H9 (cell line): ENCODE measurements around the gene ADAMTSL5. TPM values are rescaled to one million over a fixed set of nuclear protein-coding genes. Genes with fewer than 3 reads are reported as not detected.

Source experiments
- DNase-seq: peaks from one replicate; pipeline ENCODE4 v3.0.0-alpha.2; 2017
- H2AFZ ChIP-seq: one replicate; pipeline ENCODE4 v1.6.1; 2013; ENCODE audit warnings: mild to moderate bottlenecking, low read length, control low read depth, moderate library complexity
- H2AK5ac ChIP-seq: 2 replicates; pipeline ENCODE4 v1.6.1; 2013; ENCODE audit warnings: low read length, control low read depth, mixed read lengths; ENCODE audit not compliant: insufficient read length
- H2BK120ac ChIP-seq: one replicate; pipeline ENCODE4 v1.6.1; 2013; ENCODE audit warnings: low read depth, mild to moderate bottlenecking, low read length, control low read depth, inconsistent platforms; ENCODE audit not compliant: poor library complexity, severe bottlenecking
- H2BK12ac ChIP-seq: 2 replicates; pipeline ENCODE4 v1.6.1; 2013; ENCODE audit warnings: low read length, control low read depth, mixed read lengths, low read depth; ENCODE audit not compliant: insufficient read length
- H2BK15ac ChIP-seq: 2 replicates; pipeline ENCODE4 v1.6.1; 2013; ENCODE audit warnings: low read depth, low read length, control low read depth
- H2BK20ac ChIP-seq: one replicate; pipeline ENCODE4 v1.6.1; 2013; ENCODE audit warnings: low read depth, mild to moderate bottlenecking, low read length, control low read depth, inconsistent platforms; ENCODE audit not compliant: poor library complexity, severe bottlenecking
- H2BK5ac ChIP-seq: 2 replicates; pipeline ENCODE4 v1.6.1; 2013; ENCODE audit warnings: low read length, control low read depth, mixed read lengths; ENCODE audit not compliant: insufficient read length
- H3K14ac ChIP-seq: 2 replicates; pipeline ENCODE4 v1.6.1; 2013; ENCODE audit warnings: low read length, control low read depth; ENCODE audit not compliant: insufficient read depth
- H3K18ac ChIP-seq: 2 replicates; pipeline ENCODE4 v1.6.1; 2013; ENCODE audit warnings: low read depth, mild to moderate bottlenecking, mixed read lengths, low read length, control low read depth; ENCODE audit not compliant: insufficient read length
- H3K23ac ChIP-seq: 2 replicates; pipeline ENCODE4 v1.6.1; 2013; ENCODE audit warnings: low read length, control low read depth, mixed read lengths, low read depth; ENCODE audit not compliant: insufficient read length
- H3K23me2 ChIP-seq: 2 replicates; pipeline ENCODE4 v1.6.1; 2013; ENCODE audit warnings: low read depth, mild to moderate bottlenecking, mixed read lengths, low read length, control low read depth; ENCODE audit not compliant: insufficient read length, poor library complexity, severe bottlenecking
- H3K27ac ChIP-seq: 2 replicates; pipeline ENCODE4 v1.5.1; 2013; ENCODE audit warnings: low read length, control low read depth, mixed read lengths, low read depth; ENCODE audit not compliant: insufficient read length
- H3K27me3 ChIP-seq: 2 replicates; pipeline ENCODE4 v1.6.1; 2013; ENCODE audit warnings: low read length, control low read depth, inconsistent platforms; ENCODE audit not compliant: insufficient read depth
- H3K4ac ChIP-seq: 2 replicates; pipeline ENCODE4 v1.6.1; 2013; ENCODE audit warnings: low read depth, mild to moderate bottlenecking, control low read depth, inconsistent platforms, low read length, moderate library complexity
- H3K4me1 ChIP-seq: 2 replicates; pipeline ENCODE4 v1.6.1; 2013; ENCODE audit warnings: low read length, control low read depth, inconsistent platforms; ENCODE audit not compliant: insufficient read depth
- H3K4me2 ChIP-seq: 2 replicates; pipeline ENCODE4 v1.6.1; 2013; ENCODE audit warnings: low read length, control low read depth, mixed read lengths; ENCODE audit not compliant: insufficient read length, insufficient read depth
- H3K56ac ChIP-seq: 2 replicates; pipeline ENCODE4 v1.6.1; 2013; ENCODE audit warnings: low read depth, mild to moderate bottlenecking, mixed read lengths, low read length, control low read depth; ENCODE audit not compliant: insufficient read length
- H3K79me1 ChIP-seq: 2 replicates; pipeline ENCODE4 v1.6.1; 2013; ENCODE audit warnings: low read depth, mild to moderate bottlenecking, moderate library complexity, low read length, control low read depth, inconsistent platforms; ENCODE audit not compliant: insufficient read depth, poor library complexity, severe bottlenecking
- H3K79me2 ChIP-seq: 2 replicates; pipeline ENCODE4 v1.6.1; 2013; ENCODE audit warnings: low read length, control low read depth, inconsistent platforms; ENCODE audit not compliant: insufficient read depth
- H3K9ac ChIP-seq: 2 replicates; pipeline ENCODE4 v1.6.1; 2013; ENCODE audit warnings: low read length, control low read depth, mixed read lengths; ENCODE audit not compliant: insufficient read length; ENCODE audit errors: extremely low read depth
- H3K9me3 ChIP-seq: one replicate; pipeline ENCODE4 v1.6.1; 2013; ENCODE audit warnings: low read depth, low read length, inconsistent platforms; ENCODE audit not compliant: control insufficient read depth
- H3T11ph ChIP-seq: one replicate; pipeline ENCODE4 v1.6.1; 2013; ENCODE audit warnings: mild to moderate bottlenecking, low read length, control low read depth, inconsistent platforms
- H4K20me1 ChIP-seq: one replicate; pipeline ENCODE4 v1.6.1; 2013; ENCODE audit not compliant: control insufficient read depth, insufficient read length, insufficient read depth
- H4K5ac ChIP-seq: 2 replicates; pipeline ENCODE4 v1.6.1; 2013; ENCODE audit warnings: low read depth, mild to moderate bottlenecking, mixed read lengths, low read length, control low read depth; ENCODE audit not compliant: insufficient read length
- H4K8ac ChIP-seq: replicated peaks from 2 replicates; pipeline ENCODE4 v1.6.1; 2013; ENCODE audit warnings: low read length, control low read depth, mixed read lengths, low read depth; ENCODE audit not compliant: insufficient read length
- H4K91ac ChIP-seq: 2 replicates; pipeline ENCODE4 v1.6.1; 2013; ENCODE audit warnings: low read depth, mild to moderate bottlenecking, moderate library complexity, mixed read lengths, low read length, control low read depth; ENCODE audit not compliant: insufficient read length
- H3K27ac Mint-ChIP-seq, 3 experiments: 2 replicates in 2 of 3; 3 replicates in 1 of 3; pipeline ENCODE4 v1.8.0; 2020 to 2021; ENCODE audit warnings: mixed read lengths in 3 of 3, mild to moderate bottlenecking in 1 of 3, moderate library complexity in 1 of 3
- H3K27me3 Mint-ChIP-seq: 2 replicates; pipeline ENCODE4 v1.8.0; 2021; ENCODE audit warnings: low read depth, mild to moderate bottlenecking, moderate library complexity, mixed read lengths
- H3K36me3 Mint-ChIP-seq, 3 experiments: 2 replicates in 2 of 3; 3 replicates in 1 of 3; pipeline ENCODE4 v1.8.0; 2020 to 2021; ENCODE audit warnings: low read depth in 3 of 3, mixed read lengths in 3 of 3; ENCODE audit not compliant: insufficient read depth in 1 of 3
- H3K4me1 Mint-ChIP-seq, 2 experiments: 2 replicates each; pipeline ENCODE4 v1.8.0; 2020; ENCODE audit warnings: mixed read lengths in 2 of 2
- H3K4me3 Mint-ChIP-seq, 2 experiments: 2 replicates in 1 of 2; 3 replicates in 1 of 2; pipeline ENCODE4 v1.8.0; 2020 to 2021; ENCODE audit warnings: mild to moderate bottlenecking in 2 of 2, mixed read lengths in 2 of 2, moderate library complexity in 1 of 2
- H3K9me3 Mint-ChIP-seq, 2 experiments: 2 replicates in 1 of 2; 3 replicates in 1 of 2; pipeline ENCODE4 v1.8.0; 2020; ENCODE audit warnings: mild to moderate bottlenecking in 2 of 2, mixed read lengths in 2 of 2, moderate library complexity in 1 of 2
- CTCF ChIP-seq: fragments of 200-600 bp; sonication (generic); conservative IDR thresholded peaks from 3 replicates; pipeline ENCODE4 v1.8.0; 2021; ENCODE audit warnings: antibody characterized with exemption, mild to moderate bottlenecking
- WGBS: extraction: QIAGEN DNeasy Blood & Tissue Kit; methylation state at CpG from one replicate; pipeline ENCODE4 v1.1.7; 2013; ENCODE audit warnings: missing lambda C conversion rate, low lambda C conversion rate, mixed read lengths; ENCODE audit not compliant: insufficient read length; ENCODE audit errors: extremely low coverage; 5-methylcytosine and 5-hydroxymethylcytosine counted together
- total RNA-seq: library from RNA; stranded (reverse); gene quantifications from 2 replicates; pipeline ENCODE4 v1.2.1, GENCODE V29; 2021

ADAMTSL5 gene
- total RNA-seq, 1 experiment from 2014 or later: 1.5 TPM

GRCh38 chr19:1494115-1494815 is 18.6 kb downstream of the ADAMTSL5 start:
- Histone ChIP-seq H2AFZ (no peak overlapping the region), H3K23ac (no peak overlapping the region), H3K14ac (no peak overlapping the region), H4K20me1 (no peaks in the 10 kb centered on the region), H4K5ac (no peak overlapping the region), H2BK20ac (no peak overlapping the region), H3K79me2 (no peaks in the 10 kb centered on the region), H2BK120ac (no peak overlapping the region), H3K4ac (no peak overlapping the region), H2BK15ac (no peak overlapping the region), H4K8ac (no peak overlapping the region), H2AK5ac (no peak overlapping the region), H3K18ac (no peak overlapping the region), H3K9ac (no peak overlapping the region), H3K27ac (no peak overlapping the region), H4K91ac (no peak overlapping the region), H2BK12ac (no peak overlapping the region), H2BK5ac (no peak overlapping the region), H3K79me1 (no peaks in the 10 kb centered on the region), H3K9me3 (no peaks in the 10 kb centered on the region), H3K4me1 (no peaks in the 10 kb centered on the region), H3K56ac (no peak overlapping the region), H3T11ph (no peak overlapping the region), H3K4me2 (no peak overlapping the region), H3K27me3 (peaks cover 3% of the 10 kb centered on the region; the same call in 1 of the 2 replicates), H3K23me2 (peaks cover 9% of the 10 kb centered on the region)
- DNase-seq: no peak
- TF ChIP-seq CTCF: no peak
- Mint-ChIP-seq H3K27me3 (peaks cover 60% of the 10 kb centered on the region), H3K4me1 (peaks cover 4 to 19% of the 10 kb centered on the region in 2 experiments), H3K4me3 (no peak overlapping the region), H3K36me3 (no peaks in the 10 kb centered on the region; a peak in 1 of 7 replicates), H3K27ac (no peak overlapping the region), H3K9me3 (no peaks in the 10 kb centered on the region; a peak in 1 of 5 replicates)
- WGBS: no CpG with 5 or more reads among the region's 15 CpGs
